Measurements from ENCODE around the gene CNTN5. TPM values are rescaled to one million over a fixed set of nuclear protein-coding genes. Genes with fewer than 3 reads are reported as not detected.
A peak's percentile ranks its signal among the peaks of the same experiment; 100 is the strongest.
"Not testable (repeated sequence)": the region's sequence is repeated elsewhere in the genome, so short reads cannot be mapped to it uniquely, and the experiment has no call there.

Gene CNTN5
- not detected for total RNA-seq

DNA sequence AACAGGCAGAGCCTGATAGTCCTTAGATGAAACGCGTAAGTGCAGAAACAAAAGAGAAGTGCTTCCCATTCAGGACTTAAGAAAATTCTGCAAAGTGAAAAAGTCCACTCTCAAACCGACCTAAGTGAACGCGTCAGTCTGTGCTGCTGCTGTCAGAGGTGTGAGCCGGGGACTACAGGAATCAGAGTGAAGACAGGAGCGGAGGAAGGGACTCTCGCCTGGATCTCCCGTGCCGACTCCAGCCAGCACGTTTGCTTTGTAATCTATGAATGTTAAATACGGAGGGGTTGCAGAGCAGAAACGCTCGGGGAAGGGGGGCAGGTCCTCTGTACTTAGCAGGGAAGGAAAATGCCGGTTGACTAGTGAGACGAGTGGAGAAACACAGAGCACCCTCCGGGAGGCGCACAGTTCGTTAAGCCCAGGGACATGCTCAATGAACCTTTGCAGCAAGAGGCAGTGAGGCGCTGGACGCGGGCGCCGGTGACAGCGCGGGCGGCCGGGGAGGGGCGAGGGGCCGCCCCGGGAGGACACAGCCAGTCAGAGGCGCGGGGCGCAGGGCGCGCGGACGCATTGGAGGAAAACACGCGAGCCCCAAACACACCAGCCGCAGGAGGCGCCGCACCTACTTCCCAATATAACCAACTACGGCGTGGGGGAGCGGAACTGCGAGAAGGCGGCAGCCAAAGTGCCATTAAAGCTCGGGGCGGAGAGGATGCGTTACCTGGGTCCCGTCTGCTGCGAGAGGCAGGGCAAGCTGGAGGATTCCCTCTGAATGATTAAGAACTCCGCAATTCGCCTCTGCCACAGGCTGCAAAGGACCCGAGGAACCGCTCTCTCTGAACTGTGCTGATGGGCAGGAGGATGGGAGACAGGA is at the start of gene CNTN5:
TSS of gene CNTN5 (plus strand) at position 598 of the 874 bp plus-strand sequence.
- DNase-seq (ENCODE audit: low spot score) (no peak), ATAC-seq (peak; percentile 86)

DNA sequence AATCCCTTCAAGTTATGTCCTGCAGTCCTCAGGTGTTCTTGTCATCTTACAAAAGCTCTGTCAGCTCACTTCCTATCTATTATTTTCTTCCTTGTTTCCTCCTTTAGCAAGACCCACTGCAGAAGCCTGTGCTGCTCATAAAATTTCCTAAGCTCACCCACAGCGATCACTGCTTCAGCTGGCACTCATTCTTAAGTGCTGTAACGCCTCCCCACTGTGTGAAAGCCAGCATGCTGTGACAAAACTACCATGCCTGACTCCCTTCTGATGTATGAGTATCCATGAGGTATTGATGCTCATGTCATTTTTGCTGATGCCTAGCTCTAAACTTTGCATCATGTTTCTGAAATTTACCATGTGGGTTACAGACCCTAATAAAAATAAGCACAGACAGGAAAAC is 41.5 kb upstream of the CNTN5 start:
- no peak for ATAC-seq
- DNase-seq (ENCODE audit: low spot score), result no peak

DNA sequence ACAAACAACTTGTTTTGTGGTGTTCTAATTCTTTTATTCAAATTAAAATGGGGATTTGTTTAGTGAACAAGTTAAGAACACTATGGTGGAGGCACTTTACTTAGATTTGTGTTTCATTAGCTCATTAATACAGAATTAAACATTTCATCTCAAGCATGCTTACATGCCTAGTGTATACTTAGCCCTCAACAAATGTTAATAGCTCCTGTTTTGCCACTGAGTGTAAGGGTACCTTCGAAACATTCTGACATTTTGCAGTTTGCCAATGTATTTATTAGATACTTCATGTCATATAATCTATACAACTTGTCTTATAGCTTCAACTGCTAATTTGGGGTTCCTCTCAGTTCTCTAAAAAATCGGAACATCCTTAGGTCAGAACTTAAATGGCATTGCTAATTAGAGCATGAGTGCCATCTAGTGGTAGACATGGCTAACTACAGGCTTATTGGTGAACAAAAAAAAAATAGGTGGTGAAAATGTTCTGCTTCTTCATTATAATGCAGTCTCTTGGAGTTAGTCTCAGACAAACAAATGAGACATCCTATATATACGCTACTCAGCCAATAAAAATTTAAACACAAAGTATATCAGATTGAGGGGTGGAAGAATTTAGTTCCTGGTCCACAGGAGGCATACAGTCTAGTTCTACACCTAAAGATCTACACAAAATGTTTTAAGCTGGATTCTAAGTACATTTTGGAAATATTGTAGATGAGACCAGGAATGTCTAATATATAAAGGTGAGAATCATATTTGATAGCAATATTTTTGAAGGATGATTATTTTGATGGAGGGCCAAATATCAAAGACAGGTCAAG is 4.9 kb upstream of the CNTN5 start:
- ATAC-seq (peak; percentile 82), DNase-seq (ENCODE audit: low spot score) (no peak)

DNA sequence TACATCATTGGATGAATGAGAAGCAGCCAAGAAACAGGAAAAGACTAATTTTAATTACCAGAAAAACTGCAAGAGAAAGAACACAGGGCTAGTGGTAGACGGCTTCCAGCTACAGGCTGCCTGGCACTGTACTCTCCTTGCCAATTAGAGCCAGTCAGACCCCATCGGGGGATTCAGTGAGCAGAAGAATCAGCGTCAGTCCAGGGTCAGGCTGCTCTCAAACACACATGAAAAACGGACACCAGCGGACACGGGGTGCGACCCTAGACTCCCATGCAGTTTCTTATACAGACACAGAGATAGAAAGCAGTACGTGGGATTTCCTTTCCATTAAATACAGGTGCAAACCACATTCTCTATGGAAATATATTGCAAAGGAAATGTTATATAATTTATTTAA is 1.1 kb upstream of the CNTN5 start:
- DNase-seq (ENCODE audit: low spot score) (no peak), ATAC-seq (no peak)

DNA sequence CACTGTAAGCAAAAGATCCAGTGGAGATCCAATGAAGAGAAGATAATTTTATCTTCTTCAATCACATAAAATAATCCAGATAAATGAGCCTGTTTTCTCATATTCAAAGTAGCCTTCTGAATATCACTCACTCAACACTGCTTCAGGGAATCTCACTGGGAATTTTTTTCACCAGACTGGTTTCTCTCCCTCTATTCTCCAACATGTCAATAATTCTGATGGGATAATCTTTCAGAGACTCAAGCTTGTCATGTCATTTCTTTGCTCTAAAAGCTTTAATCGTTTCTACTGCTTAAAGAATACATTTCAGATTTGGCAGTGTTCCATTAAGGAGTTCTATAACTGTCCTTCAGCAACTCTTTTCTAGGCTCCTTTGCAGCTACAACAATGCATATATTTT is 16.3 kb downstream of the CNTN5 start:
- DNase-seq (ENCODE audit: low spot score), result no peak
- ATAC-seq, result no peak

DNA sequence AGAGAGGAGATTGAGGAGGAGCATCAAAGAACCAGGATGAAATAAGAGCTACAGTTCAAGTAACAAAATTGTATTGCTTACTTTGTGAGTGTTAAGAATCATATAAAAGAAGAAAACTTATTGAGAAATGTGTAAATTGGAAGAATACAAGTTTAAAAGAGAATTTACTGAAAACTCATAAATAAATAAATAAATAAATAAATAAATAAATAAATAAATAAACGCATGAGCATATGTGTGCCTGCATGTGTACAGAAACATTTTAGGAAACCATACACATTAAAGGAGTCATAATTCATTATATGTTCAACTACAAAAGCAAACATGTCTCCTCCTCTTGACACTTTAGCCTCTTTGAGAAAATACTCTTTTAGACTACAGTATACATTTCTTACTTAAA is 42.6 kb downstream of the CNTN5 start:
- ATAC-seq (no peak), DNase-seq (ENCODE audit: low spot score) (no peak)

DNA sequence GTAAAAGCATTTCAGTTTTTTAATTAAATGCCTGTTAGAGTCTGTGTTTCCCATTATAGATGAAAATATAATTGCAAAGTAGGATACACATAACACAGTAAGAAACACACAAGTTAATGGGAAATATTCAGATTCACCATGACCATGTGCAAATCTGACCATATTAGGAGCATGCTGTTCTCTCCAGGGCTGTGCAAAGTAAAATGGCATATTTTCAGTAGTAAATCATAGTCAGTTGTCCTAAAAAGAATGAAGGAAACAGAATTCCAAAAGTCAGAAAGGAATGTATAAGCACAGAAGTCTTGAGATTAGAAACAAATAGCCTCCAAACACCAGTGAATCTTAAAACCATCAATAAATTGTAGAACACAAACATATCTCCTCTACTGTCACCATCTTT is 44.4 kb downstream of the CNTN5 start:
- ATAC-seq (no peak), DNase-seq (ENCODE audit: low spot score) (no peak)

DNA sequence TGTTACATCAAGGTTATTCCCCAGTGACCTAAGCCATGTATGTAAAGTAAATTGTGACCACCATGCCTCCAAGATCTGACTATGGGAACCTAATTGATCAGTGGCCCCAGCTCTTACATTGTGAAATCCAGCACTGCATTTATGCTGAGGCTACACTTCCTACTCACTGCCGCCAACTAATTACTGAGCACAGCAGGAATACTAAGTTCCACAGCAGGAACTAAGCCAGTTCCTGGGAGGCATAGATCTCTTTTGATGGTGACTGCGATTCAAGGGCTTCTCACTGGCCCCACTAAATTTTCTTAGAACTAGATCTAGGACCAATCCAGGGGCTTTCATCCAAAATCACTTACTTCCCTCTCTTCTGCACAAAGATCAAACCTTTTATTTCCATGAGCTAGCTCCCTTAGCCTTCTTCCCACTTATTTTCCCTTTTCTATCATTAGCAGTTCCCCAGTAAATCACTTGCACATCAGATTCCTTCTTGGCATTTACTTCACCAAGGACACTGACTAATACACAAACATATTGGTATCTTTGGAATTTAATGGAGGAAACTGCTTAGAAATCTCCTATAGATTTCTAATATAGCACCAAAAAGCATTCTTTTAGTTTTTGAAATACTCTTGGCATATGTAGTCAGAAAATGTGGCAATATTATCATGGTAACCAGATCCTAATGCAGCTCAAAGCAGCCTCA is 46.0 kb downstream of the CNTN5 start:
- DNase-seq (ENCODE audit: low spot score) (no peak), ATAC-seq (no peak)

DNA sequence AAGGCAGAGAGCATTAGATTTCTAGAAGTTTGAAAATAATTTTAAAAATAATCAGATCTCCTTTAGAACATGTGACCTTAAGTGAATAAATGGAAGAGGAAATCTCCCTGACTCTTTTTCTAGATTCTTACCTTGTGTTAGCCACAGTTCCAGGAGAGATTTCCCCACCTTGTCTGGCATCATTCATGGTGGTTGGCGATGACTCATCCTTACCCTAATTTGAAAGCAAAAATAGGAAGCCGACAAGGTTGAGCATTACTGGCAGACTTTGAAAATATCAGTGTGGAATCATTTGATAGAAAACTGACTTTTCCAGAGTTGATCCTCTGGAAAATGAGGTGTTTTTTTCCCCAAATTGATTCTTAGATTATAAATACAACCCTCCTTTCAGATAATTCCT is 48.1 kb downstream of the CNTN5 start:
- no peak for ATAC-seq
- no peak for DNase-seq (ENCODE audit: low spot score)

DNA sequence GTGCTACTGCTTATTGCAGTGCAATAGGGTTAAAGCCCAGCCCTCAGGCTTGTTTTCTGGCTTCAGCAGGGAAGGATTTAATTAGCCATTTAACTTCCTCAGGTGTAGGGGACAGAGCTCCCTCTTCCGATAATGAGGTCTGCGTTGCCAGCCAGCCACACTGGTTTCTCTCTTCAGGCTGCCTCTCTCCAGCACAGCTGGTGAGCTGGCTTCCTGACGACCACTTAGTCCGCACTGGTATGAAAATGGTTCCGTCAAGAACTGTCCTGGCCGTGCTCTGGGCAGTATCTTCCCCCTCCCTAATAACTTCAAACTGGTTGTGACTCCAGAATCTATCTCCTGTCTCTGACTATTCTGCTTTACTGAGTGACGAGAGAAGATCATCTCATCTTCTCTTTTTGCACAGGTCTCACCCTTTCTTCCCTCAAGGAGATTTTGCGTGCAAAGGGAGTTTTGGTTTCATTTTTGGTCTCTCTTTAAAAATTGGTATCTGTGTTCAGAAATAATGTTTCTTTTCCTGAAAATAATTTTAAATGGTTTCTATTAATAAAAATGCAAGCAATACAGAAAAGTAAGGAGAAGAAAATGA is 49.2 kb downstream of the CNTN5 start:
- no peak for DNase-seq (ENCODE audit: low spot score)
- peak; percentile 90 for ATAC-seq

DNA sequence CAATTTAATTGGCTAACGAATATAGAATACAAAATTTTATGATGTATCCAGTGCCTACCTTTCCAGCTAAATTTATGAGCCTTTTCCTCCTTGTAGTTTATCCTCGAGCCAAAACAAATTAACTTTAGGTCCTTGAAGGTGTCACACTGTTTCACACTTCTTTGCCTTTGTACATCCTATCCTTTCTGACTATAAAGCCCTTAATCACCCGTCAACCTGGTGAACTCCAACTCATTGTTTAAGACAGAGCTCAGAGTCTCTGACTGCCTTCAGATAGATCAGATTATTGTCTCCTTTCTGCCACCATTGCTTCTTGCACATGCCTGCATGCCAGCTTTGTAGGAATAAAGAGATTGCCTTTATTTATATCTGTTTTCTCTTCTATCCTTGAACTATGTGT is 58.8 kb downstream of the CNTN5 start:
- DNase-seq (ENCODE audit: low spot score) (no peak), ATAC-seq (no peak)

DNA sequence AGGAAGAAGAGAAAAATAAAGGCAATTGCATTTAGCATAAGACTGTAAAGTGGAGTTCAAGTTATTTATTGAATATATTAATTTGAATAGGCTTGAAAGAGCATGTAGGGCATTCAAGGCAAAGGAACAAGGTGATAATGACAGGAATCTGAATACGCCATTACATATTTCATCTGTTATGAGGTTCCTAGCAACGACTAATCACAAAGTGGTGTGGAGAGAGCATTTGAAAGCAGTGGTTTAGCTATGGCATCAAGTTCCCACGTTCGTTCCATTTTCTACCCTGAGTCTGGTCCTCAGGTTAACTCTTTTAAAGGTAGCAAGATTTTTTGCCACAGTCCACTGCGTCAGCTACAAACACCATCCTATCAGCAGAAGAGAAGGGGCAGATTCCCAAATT is 59.4 kb downstream of the CNTN5 start:
- DNase-seq (ENCODE audit: low spot score), result no peak
- no peak for ATAC-seq

DNA sequence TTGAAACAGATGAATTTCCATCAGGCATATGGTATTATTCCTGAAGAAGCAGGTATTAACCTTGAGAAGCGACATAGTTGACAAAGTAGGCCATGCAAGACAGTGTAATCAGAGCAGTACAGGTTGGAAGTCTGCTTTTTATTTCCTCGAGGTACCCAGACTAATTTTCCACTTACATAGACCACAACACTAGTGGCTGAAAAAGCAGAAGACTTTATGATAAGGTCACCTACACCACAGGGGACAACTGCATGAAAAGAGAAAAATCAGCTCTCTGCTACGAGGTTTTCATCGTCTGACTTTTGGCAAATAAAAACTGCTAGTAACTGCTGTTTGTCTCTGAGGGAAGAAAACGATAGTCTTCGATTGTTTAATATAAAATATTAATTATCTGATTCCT is 77.5 kb downstream of the CNTN5 start:
- no peak for DNase-seq (ENCODE audit: low spot score)
- ATAC-seq, result no peak

DNA sequence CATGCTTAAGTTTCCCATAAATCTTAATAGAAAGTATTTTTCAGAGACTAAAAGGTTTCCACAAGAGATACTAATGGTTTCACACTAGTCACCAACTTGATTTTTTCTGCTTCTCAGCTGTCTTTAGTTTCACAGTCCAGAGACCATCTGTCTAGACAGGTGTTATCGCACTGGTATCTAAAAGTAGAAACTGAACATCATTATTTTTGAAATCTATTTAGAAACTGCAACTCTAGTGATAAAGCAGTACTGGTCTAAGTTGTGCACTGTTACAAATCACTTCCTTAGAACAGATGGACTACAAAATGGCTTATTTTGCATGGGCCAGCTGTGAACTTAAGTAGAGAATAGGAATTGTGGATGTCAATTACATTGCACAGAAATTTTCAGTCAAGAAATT is 78.0 kb downstream of the CNTN5 start:
- ATAC-seq (no peak), DNase-seq (ENCODE audit: low spot score) (no peak)

DNA sequence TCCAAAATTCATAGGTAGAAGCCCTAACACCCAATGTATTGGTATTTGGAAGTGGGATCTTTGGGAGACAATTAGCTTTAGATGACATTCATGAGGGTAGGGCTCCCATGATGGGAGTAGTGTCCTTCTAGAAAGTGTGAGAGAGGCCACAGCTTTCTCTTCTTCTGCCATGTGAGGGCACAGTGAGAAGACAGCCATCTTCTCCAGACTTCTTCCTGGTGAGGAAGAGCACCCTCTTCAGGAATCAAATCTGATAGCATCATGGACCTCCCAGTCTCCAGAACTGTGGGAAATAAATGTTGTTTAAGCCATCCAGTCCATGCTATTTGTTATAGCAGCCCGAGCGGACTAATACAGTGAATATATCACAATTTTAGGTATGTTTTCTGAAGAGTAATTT is 96.9 kb downstream of the CNTN5 start:
- DNase-seq (ENCODE audit: low spot score) (no peak), ATAC-seq (no peak)

DNA sequence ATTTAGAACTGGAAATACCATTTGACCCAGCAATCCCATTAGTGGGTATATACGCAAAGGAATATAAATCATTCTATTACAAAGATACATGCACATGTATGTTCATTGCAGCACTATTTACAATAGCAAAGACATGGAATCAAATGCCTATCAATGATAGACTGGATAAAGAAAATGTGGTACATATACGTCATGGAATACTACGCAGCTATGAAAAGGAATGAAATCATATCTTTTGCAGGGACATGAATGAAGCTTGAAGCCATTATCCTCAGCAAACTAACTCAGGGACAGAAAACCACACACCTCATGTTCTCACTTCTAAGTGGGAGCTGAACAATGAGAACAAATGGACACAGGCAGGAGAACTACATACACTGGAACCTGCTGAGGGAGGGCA is 113.1 kb downstream of the CNTN5 start:
- not testable (repeated sequence) for DNase-seq (ENCODE audit: low spot score); ATAC-seq

DNA sequence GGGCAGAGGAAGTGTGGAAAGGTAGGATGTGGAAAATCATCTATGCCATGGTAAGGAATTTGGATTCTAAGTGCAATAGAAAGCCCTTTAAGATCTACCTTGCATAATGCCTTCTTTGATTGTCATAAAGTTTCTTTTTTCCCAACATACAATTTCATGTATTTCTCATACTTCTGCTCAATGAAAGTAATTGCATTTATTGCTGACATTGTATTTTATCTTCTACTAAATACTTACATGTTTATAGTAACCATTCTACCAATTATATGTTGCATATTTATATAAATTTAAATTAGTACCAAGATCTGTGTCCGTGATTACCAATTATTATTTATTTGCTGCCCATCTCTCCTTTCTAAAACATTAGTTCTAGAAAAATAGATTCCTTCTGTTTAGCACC is 114.8 kb downstream of the CNTN5 start:
- DNase-seq (ENCODE audit: low spot score), result no peak
- ATAC-seq, result no peak

DNA sequence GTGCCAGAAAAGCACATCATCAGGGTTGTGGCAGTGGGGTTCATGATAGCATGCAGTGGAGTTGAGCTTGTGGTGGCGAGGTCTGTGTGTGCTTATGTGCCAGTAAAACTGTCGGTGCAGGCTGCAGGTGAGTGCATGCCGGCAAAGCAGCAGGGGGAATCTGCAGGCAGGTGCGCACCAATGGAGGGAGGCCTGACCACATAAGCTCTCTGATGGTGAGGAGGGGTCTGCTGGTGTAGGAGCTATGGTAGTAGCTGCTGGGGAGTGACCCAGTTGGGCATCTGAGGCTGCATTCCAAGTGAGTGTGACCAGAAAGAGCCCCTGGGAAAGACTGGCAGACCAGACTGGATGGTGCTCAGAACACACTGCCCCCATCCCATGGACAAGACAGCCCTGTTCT is 121.5 kb downstream of the CNTN5 start:
- DNase-seq (ENCODE audit: low spot score) (no peak), ATAC-seq (no peak)

DNA sequence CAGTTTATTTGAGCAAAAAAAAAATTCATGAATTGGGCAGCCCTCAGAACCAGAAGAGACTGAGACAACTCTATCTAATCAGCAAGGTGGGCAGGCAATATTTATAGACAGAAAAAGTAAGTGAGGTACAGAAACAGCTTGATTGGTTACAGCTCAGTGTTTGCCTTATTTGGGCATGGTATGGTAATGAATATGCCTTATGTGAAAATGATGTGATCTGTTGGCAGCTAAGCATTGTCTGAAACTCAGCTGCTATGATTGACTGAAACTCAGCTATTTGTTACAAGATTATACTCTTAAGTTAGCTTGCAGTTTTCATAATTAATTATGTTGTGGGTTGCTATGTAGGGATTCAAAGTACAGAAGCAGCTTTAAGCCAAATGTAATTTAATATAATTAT is 127.6 kb downstream of the CNTN5 start:
- ATAC-seq, result no peak
- no peak for DNase-seq (ENCODE audit: low spot score)

DNA sequence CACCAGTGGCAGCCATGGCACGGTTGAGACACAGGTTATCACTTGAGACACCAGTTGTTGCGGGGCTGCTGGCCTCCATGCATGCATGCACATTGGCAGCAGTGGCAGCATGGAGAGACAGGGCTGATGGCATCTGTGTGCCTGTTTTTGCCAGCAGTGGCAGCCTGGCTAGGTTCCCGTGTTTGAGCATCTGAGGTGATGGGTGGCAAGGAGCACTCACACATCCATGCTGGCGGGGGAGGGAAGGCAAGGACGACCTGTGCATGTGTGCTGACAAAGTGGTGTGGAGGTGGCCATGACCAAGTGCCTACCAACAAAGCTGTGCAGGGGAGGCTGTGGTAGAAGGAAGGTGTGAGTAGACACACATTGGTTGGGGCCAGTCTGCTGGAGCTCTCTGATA is 133.5 kb downstream of the CNTN5 start:
- ATAC-seq, result no peak
- no peak for DNase-seq (ENCODE audit: low spot score)

DNA sequence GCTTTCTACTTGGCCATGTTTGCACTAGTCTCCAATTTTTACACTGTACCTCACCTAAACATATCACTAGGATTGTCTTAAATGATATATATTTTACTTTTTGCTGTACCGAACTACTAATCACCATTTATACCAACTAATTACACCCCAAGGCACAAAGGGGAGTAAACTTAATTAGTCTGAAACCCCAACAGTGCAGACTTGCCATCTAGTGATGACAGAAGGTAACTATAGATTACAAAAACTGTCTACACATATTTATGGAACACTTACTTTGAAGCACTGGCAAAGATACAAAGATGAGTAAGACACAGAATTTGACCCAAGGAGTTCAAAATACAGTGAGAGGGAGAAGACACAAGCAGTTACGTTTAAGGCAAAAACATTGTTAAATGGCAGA is 139.7 kb downstream of the CNTN5 start:
- DNase-seq (ENCODE audit: low spot score), result no peak
- no peak for ATAC-seq

Measured in left lobe of liver (tissue), 2 donors.